Measurements from ENCODE around the gene SLC28A3. TPM values are rescaled to one million over a fixed set of nuclear protein-coding genes. Genes with fewer than 3 reads are reported as not detected.

The SLC28A3 gene
- total and polyA plus RNA-seq, 2 of the 8 experiments (the other 6 are each of a cell fraction or from before 2014, with no cell fraction given): 0.02 TPM; not detected in 1

- Histone ChIP-seq H2BK15ac (ENCODE audit: low read length) (no peak overlapping the region), H3K79me1 (ENCODE audit: low read depth, low read length) (no peaks in the 10 kb centered on the region), H4K91ac (replicated peaks; ENCODE audit: insufficient read length, low read length) (no peak overlapping the region), H3K23ac (ENCODE audit: insufficient read length) (no peak overlapping the region), H3K79me2 (ENCODE audit: control insufficient read depth in 1 of 2, insufficient read depth in 2 of 2, low read length in 2 of 2) (no peaks in the 10 kb centered on the region), H2BK5ac (ENCODE audit: low read depth, low read length) (no peak overlapping the region), H3K9ac (replicated peaks in 1 of 4; ENCODE audit: extremely low read depth in 1 of 4, low read depth in 3 of 4, low read length in 3 of 4) (no peak overlapping the region), H4K8ac (ENCODE audit: extremely low read depth, insufficient read depth, low read length) (no peak overlapping the region), H3K18ac (ENCODE audit: extremely low read depth, low read length) (0 out of 2 replicates have a peak overlapping the region, but pooled peaks have one; percentile 11), H3K4me3 (ENCODE audit: extremely low read depth in 1 of 4, insufficient read depth in 2 of 4, low read depth in 3 of 4, low read length in 4 of 4) (no peak overlapping the region), H3K4me2 (ENCODE audit: insufficient read depth in 1 of 2, low read depth in 2 of 2, low read length in 2 of 2) (peak overlapping the region; percentile 44 to 47; a peak in 3 of 4 replicates), H3K4ac (replicated peaks; ENCODE audit: insufficient read length, low read depth, low read length) (no peak overlapping the region), H4K5ac (ENCODE audit: insufficient read length, low read depth, low read length) (no peak overlapping the region), H2BK20ac (ENCODE audit: low read length) (peak overlapping the region; percentile 49; the same call in 1 of the 2 replicates), H2BK12ac (ENCODE audit: low read depth, low read length) (no peak overlapping the region), H3K23me2 (ENCODE audit: low read depth, low read length) (peaks cover 3% of the 10 kb centered on the region; the same call in 1 of the 2 replicates), H4K20me1 (replicated peaks in 1 of 2; ENCODE audit: control insufficient read depth in 1 of 2, insufficient read depth in 2 of 2, low read length in 2 of 2) (no peaks in the 10 kb centered on the region), H3K14ac (ENCODE audit: insufficient read length) (no peak overlapping the region), H2AK5ac (ENCODE audit: low read depth, low read length) (no peak overlapping the region), H3K56ac (replicated peaks; ENCODE audit: insufficient read length, low read depth, low read length) (no peak overlapping the region), H2AFZ (ENCODE audit: low read length) (peak overlapping the region; percentile 65; the same call in 1 of the 2 replicates), H3K9me3 (ENCODE audit: insufficient read depth in 2 of 2, low read depth in 1 of 2, low read length in 1 of 2) (no peaks in the 10 kb centered on the region), H3K36me3 (ENCODE audit: control insufficient read depth in 2 of 4, insufficient read depth in 4 of 4, low read length in 3 of 4) (no peaks in the 10 kb centered on the region), H3K4me1 (replicated peaks in 1 of 4; ENCODE audit: control insufficient read depth in 3 of 4, insufficient read depth in 4 of 4, low read length in 3 of 4) (peaks cover 0 to 11% (median 6%) of the 10 kb centered on the region in 4 experiments; a peak in 5 of 7 replicates), H3K27ac (ENCODE audit: low read depth, low read length) (no peak overlapping the region), H3K27me3 (replicated peaks in 1 of 4; ENCODE audit: control insufficient read depth in 3 of 4, extremely low read depth in 1 of 4, insufficient read depth in 3 of 4, low read length in 3 of 4) (no peaks in the 10 kb centered on the region), H2BK120ac (replicated peaks; ENCODE audit: low read depth, low read length) (no peak overlapping the region)
- ChIA-PET POLR2A (ENCODE audit: partially characterized antibody) (no interaction called here), CTCF (ENCODE audit: partially characterized antibody) (interaction anchor here (0.6 to 1.5 kb wide), 4 partner anchors 10 to 56 kb away, joined by 3 to 6 read pairs (median 4); no protein-coding TSS in a partner anchor)
- 37% methylated on average over 5 of the region's 5 CpGs; no CpG with 5 or more reads in 1 of the 2 experiments for WGBS, 2 experiments (ENCODE audit: extremely low coverage in 1 of 2, insufficient coverage in 1 of 2, insufficient read length in 1 of 2, insufficient replicate concordance in 2 of 2, low coverage in 1 of 2, low lambda C conversion rate in 2 of 2, missing lambda C conversion rate in 1 of 2)
- FAIRE-seq: peak; percentile 13
- no peak for TF ChIP-seq RFX5 (IDR thresholded peaks at IDR 0.05; ENCODE audit: borderline replicate concordance, low read depth, low read length)
- peak; percentile 65 for TF ChIP-seq NANOG (IDR thresholded peaks at IDR 0.05; ENCODE audit: insufficient read depth, low read depth, low read length, poor library complexity, severe bottlenecking)
- DNase-seq (ENCODE audit: low read depth in 1 of 2, low spot score in 2 of 2): peak in 1 of 2 experiments; percentile 10
These were observed 112.3 kb downstream of the SLC28A3 start for GRCh38 chr9:84228130-84228720.
